HG03196 (cell line): ENCODE measurements around the gene MAP3K20.
"Not testable (repeated sequence)": the region's sequence is repeated elsewhere in the genome, so short reads cannot be mapped to it uniquely, and the experiment has no call there.

Source experiments
- ATAC-seq: cut with Tn5 transposase; IDR thresholded peaks from one replicate; pipeline ENCODE4 v1.9.1; 2021; ENCODE audit not compliant: unreplicated experiment

The MAP3K20 gene

DNA sequence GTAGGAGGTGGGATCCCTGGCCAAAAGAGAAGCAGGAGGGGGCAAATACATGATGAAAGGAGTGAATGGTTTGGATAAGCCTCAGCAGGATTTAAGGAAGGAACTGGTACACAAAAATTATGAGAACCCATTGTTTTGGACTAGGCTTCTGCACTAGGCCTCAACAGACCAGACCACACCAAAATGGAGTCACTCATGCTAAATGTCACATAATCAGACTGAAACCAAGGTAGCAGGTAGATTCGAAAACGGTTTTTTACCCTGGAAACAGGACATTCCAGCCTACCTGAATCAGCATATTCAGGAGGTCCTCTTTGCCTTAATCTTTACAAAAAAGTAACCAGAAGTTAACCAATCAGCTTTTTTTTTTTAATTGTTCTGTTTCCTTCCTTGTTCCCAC lies 229.7 kb downstream of the MAP3K20 start:
- no peak for ATAC-seq

DNA sequence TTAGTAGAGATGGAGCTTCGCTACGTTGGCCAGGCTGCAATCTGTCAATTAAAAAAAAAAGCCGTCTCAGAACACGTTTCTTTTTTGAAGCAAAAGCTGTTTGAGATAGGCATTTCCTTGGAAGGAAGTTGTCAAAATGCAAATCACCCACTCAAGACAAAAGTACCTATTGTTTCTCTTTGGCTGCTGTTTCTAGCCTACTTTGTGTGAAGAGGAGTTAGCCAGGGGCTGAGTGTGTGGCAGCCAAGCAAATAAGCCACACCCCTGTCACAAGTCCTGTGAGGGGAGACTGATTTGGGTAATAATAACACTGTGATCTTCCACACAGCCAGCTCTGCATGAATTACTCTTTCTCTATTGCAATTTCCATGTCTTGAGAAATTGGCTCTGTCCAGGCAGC lies 231.6 kb downstream of the MAP3K20 start:
- no peak for ATAC-seq

DNA sequence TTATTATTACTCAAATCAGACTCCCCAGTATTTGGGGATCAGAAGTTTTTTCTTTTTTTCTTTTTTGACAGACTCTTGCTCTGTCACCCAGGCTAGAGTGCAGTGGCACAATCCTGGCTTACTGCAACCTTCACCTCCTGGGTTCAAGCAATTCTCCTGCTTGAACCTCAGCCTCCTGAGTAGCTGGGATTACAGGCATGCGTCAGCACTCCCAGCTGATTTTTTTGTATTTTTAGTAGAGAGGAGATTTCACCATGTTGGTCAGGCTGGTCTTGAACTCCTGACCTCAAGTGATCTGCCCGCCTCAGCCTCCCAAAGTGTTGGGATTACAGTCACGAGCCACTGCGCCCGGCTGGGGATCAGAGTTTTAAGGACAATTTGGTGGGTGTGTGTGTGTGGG lies 233.7 kb downstream of the MAP3K20 start:
- not testable (repeated sequence) for ATAC-seq

DNA sequence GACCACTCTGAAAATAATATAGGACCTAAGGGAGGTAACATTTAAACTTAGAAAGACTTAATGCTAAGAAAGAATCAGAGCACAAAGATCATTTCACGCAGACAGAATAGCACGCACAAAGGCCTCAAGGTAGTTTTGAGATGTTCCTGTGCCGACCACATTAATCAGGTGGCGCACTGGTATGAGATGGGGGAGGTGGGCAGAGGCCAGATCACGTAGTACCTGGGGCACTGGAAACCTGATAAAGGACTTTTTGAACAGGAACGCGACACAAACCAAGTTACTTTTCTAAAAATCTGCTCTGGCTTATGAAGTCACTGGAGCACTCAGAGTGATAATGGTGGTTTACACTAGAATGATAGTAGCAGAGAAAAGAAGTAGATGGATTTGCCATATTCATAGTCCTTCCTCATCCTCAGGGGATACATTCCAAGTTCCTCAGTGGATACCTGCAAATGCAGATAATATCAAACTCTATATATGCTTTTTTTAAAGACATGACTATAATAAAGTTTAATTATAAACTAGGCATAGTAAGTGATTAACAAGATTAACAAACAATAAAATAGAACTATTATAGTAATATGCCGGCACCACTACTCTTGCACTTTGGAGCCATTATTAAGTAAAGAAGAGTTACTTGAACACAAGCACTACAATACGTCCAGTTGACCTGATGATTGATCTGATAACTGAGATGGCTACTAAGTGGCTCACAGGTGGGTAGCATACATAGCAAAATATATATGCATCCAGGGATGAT lies 236.4 kb downstream of the MAP3K20 start:
- ATAC-seq, result no peak
